GM19240 (cell line): ENCODE measurements around the gene AQP12A.
"Not testable (repeated sequence)": the region's sequence is repeated elsewhere in the genome, so short reads cannot be mapped to it uniquely, and the experiment has no call there.

ENCODE experiments used
- DNase-seq: peaks from one replicate; pipeline ENCODE4 v3.0.0; 2011; ENCODE audit warnings: low spot score; ENCODE audit not compliant: insufficient read length

Gene AQP12A

GRCh38 chr2:240691631-240692420 is at the start of gene AQP12A:
TSS of gene AQP12A (plus strand) at chr2:240691866. CDS start at chr2:240691914, 48 bp downstream.
- not testable (repeated sequence) for DNase-seq

- DNase-seq: no peak
Observed at GRCh38 chr2:240642061-240642805, 49.4 kb upstream of the AQP12A start.

GRCh38 chr2:240642806-240643092 is 48.9 kb upstream of the AQP12A start:
- no peak for DNase-seq

- DNase-seq: no peak
Observed at GRCh38 chr2:240643093-240643810, 48.4 kb upstream of the AQP12A start.

GRCh38 chr2:240643811-240644150 is 47.9 kb upstream of the AQP12A start:
- DNase-seq: no peak

- DNase-seq: no peak
Observed at GRCh38 chr2:240644171-240644651, 47.5 kb upstream of the AQP12A start.

- DNase-seq: no peak
Observed at GRCh38 chr2:240644859-240645301, 46.8 kb upstream of the AQP12A start.

- DNase-seq: no peak
Observed at GRCh38 chr2:240645346-240645745, 46.3 kb upstream of the AQP12A start.

GRCh38 chr2:240645801-240646175 is 45.9 kb upstream of the AQP12A start:
- no peak for DNase-seq

GRCh38 chr2:240646176-240646899 is 45.3 kb upstream of the AQP12A start:
- no peak for DNase-seq

GRCh38 chr2:240646900-240647502 is 44.7 kb upstream of the AQP12A start:
- no peak for DNase-seq

GRCh38 chr2:240647503-240648154 is 44.0 kb upstream of the AQP12A start:
- no peak for DNase-seq

- no peak for DNase-seq
Observed at GRCh38 chr2:240648155-240648649, 43.5 kb upstream of the AQP12A start.

- no peak for DNase-seq
Observed at GRCh38 chr2:240648650-240649275, 42.9 kb upstream of the AQP12A start.

- DNase-seq: no peak
Observed at GRCh38 chr2:240649331-240649730, 42.3 kb upstream of the AQP12A start.

GRCh38 chr2:240650254-240650965 is 41.3 kb upstream of the AQP12A start:
- DNase-seq: no peak

- DNase-seq: no peak
Observed at GRCh38 chr2:240651185-240651584, 40.5 kb upstream of the AQP12A start.

GRCh38 chr2:240655931-240656886 is 35.5 kb upstream of the AQP12A start:
- DNase-seq: no peak
